HUES6 (cell line): ENCODE results near the gene SCFD2.
"Not testable (repeated sequence)": the region's sequence is repeated elsewhere in the genome, so short reads cannot be mapped to it uniquely, and the experiment has no call there.

Experiments
- H3K27ac ChIP-seq: 2 replicates; pipeline ENCODE4 v1.7.0; 2013; ENCODE audit warnings: low read depth, mild to moderate bottlenecking, low read length, inconsistent platforms
- H3K27me3 ChIP-seq: 2 replicates; pipeline ENCODE4 v1.6.1; 2013; ENCODE audit warnings: low read length; ENCODE audit not compliant: control insufficient read depth, insufficient read depth
- H3K36me3 ChIP-seq: 2 replicates; pipeline ENCODE4 v1.6.1; 2013; ENCODE audit warnings: low read length; ENCODE audit not compliant: control insufficient read depth, insufficient read depth
- H3K4me1 ChIP-seq: 2 replicates; pipeline ENCODE4 v1.6.1; 2013; ENCODE audit warnings: low read length; ENCODE audit not compliant: control insufficient read depth, insufficient read depth
- H3K4me3 ChIP-seq: 2 replicates; pipeline ENCODE4 v1.5.1; 2013; ENCODE audit warnings: low read depth, low read length
- H3K9ac ChIP-seq: one replicate; pipeline ENCODE4 v1.6.1; 2013; ENCODE audit warnings: mild to moderate bottlenecking, low read length
- H3K9me3 ChIP-seq: 2 replicates; pipeline ENCODE4 v1.6.1; 2013; ENCODE audit warnings: low read depth, low read length; ENCODE audit not compliant: control insufficient read depth, insufficient read depth

SCFD2 gene

GRCh38 chr4:53219148-53219547 lies 146.7 kb downstream of the SCFD2 start:
- H3K27me3 ChIP-seq, H3K27ac ChIP-seq, H3K9ac ChIP-seq: not testable (repeated sequence)

GRCh38 chr4:53208753-53209152 lies 157.1 kb downstream of the SCFD2 start:
- H3K4me1 ChIP-seq = peaks cover 9% of the 10 kb centered on the region
- no peak overlapping the region for H3K4me3 ChIP-seq
- H3K36me3 ChIP-seq = no peaks in the 10 kb centered on the region
- H3K27ac ChIP-seq = no peak overlapping the region
- H3K9me3 ChIP-seq = no peaks in the 10 kb centered on the region
- no peak overlapping the region for H3K9ac ChIP-seq
- H3K27me3 ChIP-seq = no peaks in the 10 kb centered on the region

More at GRCh38 chr4:53219148-53219547, 146.7 kb downstream of the SCFD2 start:
- not testable (repeated sequence) for H3K4me1 ChIP-seq, H3K9me3 ChIP-seq, H3K36me3 ChIP-seq, H3K4me3 ChIP-seq

GRCh38 chr4:53205970-53206369 lies 159.9 kb downstream of the SCFD2 start:
- H3K4me3 ChIP-seq = no peak overlapping the region
- H3K9me3 ChIP-seq = no peaks in the 10 kb centered on the region
- no peak overlapping the region for H3K9ac ChIP-seq
- no peaks in the 10 kb centered on the region for H3K27me3 ChIP-seq
- H3K4me1 ChIP-seq = peaks cover 9% of the 10 kb centered on the region
- no peak overlapping the region for H3K27ac ChIP-seq
- no peaks in the 10 kb centered on the region for H3K36me3 ChIP-seq

- H3K27me3 ChIP-seq = no peaks in the 10 kb centered on the region
- no peaks in the 10 kb centered on the region for H3K36me3 ChIP-seq
- H3K4me3 ChIP-seq = no peak overlapping the region
- no peak overlapping the region for H3K27ac ChIP-seq
- no peak overlapping the region for H3K9ac ChIP-seq
- H3K9me3 ChIP-seq = no peaks in the 10 kb centered on the region
- no peaks in the 10 kb centered on the region for H3K4me1 ChIP-seq
Observed at GRCh38 chr4:53199356-53199755, 166.5 kb downstream of the SCFD2 start.

- Histone ChIP-seq H3K27ac (no peak overlapping the region), H3K36me3 (no peaks in the 10 kb centered on the region)
Observed at GRCh38 chr4:53197772-53198142, 168.1 kb downstream of the SCFD2 start.

GRCh38 chr4:53196882-53197771 lies 168.7 kb downstream of the SCFD2 start:
- Histone ChIP-seq H3K27me3 (no peaks in the 10 kb centered on the region), H3K36me3 (no peaks in the 10 kb centered on the region), H3K9ac (no peak overlapping the region), H3K4me3 (no peak overlapping the region), H3K9me3 (no peaks in the 10 kb centered on the region), H3K4me1 (no peaks in the 10 kb centered on the region), H3K27ac (no peak overlapping the region)

More at GRCh38 chr4:53197772-53198142, 168.1 kb downstream of the SCFD2 start:
- H3K4me3 ChIP-seq = no peak overlapping the region
- no peaks in the 10 kb centered on the region for H3K9me3 ChIP-seq
- no peaks in the 10 kb centered on the region for H3K27me3 ChIP-seq
- H3K9ac ChIP-seq = no peak overlapping the region
- H3K4me1 ChIP-seq = no peaks in the 10 kb centered on the region

GRCh38 chr4:53195815-53196661 lies 169.8 kb downstream of the SCFD2 start:
- Histone ChIP-seq H3K9ac (no peak overlapping the region), H3K27me3 (no peaks in the 10 kb centered on the region), H3K27ac (no peak overlapping the region), H3K4me1 (no peaks in the 10 kb centered on the region), H3K36me3 (no peaks in the 10 kb centered on the region), H3K4me3 (no peak overlapping the region), H3K9me3 (no peaks in the 10 kb centered on the region)

GRCh38 chr4:53194727-53195126 lies 171.1 kb downstream of the SCFD2 start:
- H3K4me3 ChIP-seq = no peak overlapping the region
- no peaks in the 10 kb centered on the region for H3K9me3 ChIP-seq
- H3K36me3 ChIP-seq = no peaks in the 10 kb centered on the region
- no peaks in the 10 kb centered on the region for H3K27me3 ChIP-seq
- H3K4me1 ChIP-seq = no peaks in the 10 kb centered on the region
- no peak overlapping the region for H3K9ac ChIP-seq
- H3K27ac ChIP-seq = no peak overlapping the region

- no peak overlapping the region for H3K27ac ChIP-seq
- no peaks in the 10 kb centered on the region for H3K9me3 ChIP-seq
- H3K9ac ChIP-seq = no peak overlapping the region
- no peaks in the 10 kb centered on the region for H3K4me1 ChIP-seq
- no peaks in the 10 kb centered on the region for H3K36me3 ChIP-seq
- no peak overlapping the region for H3K4me3 ChIP-seq
- H3K27me3 ChIP-seq = no peaks in the 10 kb centered on the region
Observed at GRCh38 chr4:53193111-53193510, 172.8 kb downstream of the SCFD2 start.

GRCh38 chr4:53192496-53192895 lies 173.4 kb downstream of the SCFD2 start:
- Histone ChIP-seq H3K27me3 (no peaks in the 10 kb centered on the region), H3K9me3 (no peaks in the 10 kb centered on the region), H3K27ac (no peak overlapping the region), H3K9ac (no peak overlapping the region), H3K36me3 (no peaks in the 10 kb centered on the region), H3K4me1 (no peaks in the 10 kb centered on the region), H3K4me3 (no peak overlapping the region)

GRCh38 chr4:53191997-53192396 lies 173.9 kb downstream of the SCFD2 start:
- Histone ChIP-seq H3K9ac (no peak overlapping the region), H3K27me3 (no peaks in the 10 kb centered on the region), H3K36me3 (no peaks in the 10 kb centered on the region), H3K9me3 (no peaks in the 10 kb centered on the region), H3K27ac (no peak overlapping the region), H3K4me3 (no peak overlapping the region), H3K4me1 (no peaks in the 10 kb centered on the region)
